NCI-H2171 treated with DMSO at 0.1 percent for 48 hours (cell line): Measurements from ENCODE around the gene MICAL2.

ENCODE experiments used
- DNase-seq: peaks from one replicate; lab custom pipeline; 2025; lab: John Stamatoyannopoulos, UW

Gene MICAL2

DNA sequence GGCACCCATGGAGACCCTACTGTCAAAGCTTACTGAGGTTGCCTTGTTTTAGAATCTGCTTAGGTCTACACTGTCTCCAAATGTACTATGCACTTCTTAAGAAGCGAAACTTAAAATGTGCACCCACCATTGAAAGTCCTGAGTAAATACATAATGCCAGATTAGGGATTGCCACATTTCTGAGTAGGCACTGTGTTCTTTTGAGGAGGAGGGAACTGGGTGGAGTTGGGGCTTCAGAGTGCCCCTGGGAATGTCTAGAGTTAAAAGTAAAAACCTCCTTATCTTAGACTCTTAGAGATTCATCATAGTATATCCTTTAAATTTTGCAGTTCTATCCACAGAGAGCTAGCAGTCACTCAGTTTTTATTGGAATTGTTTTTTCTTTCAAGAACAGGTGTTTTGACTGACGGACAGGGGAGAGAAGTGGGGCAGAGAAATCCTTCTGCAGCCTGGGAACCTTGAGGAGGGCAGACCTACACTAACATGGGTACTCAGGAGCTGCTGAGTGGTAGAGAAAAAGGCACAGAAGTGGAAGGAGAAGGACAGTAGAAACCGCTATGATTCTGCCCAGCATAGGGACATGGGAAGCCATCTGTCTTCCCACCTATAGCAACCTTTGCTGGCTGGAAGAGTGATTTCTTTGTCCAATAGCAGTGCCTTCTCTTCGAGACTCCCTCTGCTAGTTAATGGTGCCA, 33.4 kb upstream of the MICAL2 start:
- no peak for DNase-seq

DNA sequence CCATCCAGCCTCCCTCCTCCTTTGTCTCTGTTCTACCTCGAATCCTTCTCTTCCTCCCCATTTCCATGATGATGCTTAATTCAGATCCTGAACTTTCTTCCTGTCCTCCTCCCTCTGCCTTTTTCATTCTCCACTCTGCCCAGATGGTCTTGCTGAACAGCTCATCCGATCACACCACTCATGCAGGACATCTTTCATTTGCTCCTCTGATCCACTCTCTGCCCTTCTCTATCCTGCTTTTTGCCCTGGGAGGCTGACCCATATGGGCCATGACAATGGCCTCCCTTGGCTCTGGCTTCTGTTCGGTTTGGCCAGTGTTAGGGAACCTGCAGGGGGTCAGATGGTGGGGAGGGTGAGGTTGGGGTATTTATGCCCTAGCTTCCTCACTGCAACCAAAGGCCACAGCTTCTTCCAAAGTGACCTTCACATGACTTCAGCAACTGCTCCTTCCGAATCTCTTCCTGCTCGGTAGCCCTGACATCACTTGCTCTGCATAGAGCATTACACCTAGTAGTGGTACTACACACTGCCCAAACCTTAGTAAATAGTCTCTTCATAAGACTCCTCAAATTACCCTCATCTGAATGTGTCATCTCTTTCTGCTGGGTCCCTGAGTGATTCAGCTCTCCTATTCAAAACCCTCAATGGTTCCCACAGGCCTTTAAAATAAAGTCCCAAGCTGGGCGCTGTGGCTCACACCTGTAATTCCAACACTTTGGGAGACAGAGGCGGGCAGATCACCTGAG, 32.7 kb upstream of the MICAL2 start:
- DNase-seq, result no peak

DNA sequence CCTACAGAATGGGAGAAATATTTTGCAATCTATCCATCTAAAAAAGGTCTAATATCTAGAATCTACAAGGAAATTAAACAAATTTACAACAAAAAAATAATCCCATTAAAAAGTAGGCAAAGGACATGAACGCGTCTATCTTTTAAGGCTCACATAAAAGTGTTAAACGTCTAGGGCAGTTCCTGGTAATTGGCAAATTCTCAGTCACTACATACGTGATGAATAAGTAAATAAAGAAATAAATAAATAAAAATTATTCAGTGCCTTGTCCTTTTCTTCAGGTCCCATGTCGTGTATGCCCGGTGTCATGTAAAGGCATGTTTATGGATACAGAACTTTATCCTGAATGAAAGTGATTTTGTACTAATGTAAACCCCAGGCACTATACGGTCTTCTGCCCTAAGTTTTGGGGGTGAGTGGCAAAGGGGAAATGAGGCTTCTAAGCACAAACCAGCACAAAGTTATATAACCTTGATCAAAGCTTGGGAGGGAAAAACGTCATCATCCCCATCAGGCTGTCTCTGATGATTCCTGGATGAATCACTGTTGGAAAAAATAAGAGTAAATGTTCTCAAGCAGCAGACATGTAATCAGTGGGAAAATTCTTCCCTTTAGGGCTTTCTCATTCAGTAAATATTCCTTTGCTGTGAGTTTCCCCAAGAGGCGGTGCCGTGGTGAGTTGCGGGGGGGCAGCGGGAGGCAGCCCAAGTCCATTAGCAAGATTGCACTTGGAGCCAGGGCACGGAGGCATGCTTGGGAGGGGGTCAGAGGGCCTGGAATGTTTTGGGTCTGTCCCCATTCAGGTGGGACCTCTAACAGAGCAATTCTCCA, 30.4 kb upstream of the MICAL2 start:
- DNase-seq, result no peak

DNA sequence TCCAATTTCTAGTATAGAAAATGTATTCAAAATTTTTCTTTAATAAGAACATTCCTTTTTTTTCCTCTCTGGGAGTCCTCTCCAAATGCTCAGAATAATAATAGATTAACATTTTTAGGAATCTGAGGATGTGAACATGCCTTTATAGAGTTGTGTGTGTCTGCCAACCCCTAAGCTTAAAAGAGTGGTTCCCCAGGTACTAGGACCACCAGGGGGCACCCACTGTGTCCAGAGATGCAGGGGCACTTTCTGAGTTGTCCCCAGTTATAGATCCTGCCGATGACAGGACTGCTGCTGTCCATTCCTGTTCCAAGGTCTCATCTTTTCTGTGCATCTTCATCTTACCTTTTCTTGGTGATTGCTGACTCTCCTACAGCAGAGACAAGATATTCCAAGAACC, 27.0 kb upstream of the MICAL2 start:
- DNase-seq, result no peak

DNA sequence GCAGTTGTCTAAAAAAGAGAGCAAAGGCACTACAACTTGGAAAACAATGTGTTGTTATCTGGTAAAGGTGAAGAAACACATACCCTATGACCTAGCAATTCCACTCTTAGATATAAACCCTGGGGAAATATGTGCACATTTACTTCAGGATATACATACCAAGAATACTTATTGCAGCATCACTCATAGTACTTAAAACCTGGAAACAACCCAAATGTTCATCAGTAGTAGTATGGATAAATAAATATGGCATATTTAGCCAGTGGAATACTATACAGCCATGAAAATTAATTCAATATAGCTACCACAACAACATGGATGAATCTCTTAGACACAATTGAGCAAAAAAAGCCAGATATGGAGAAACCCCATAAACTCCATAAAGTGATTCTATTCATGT, 26.1 kb upstream of the MICAL2 start:
- DNase-seq, result no peak

DNA sequence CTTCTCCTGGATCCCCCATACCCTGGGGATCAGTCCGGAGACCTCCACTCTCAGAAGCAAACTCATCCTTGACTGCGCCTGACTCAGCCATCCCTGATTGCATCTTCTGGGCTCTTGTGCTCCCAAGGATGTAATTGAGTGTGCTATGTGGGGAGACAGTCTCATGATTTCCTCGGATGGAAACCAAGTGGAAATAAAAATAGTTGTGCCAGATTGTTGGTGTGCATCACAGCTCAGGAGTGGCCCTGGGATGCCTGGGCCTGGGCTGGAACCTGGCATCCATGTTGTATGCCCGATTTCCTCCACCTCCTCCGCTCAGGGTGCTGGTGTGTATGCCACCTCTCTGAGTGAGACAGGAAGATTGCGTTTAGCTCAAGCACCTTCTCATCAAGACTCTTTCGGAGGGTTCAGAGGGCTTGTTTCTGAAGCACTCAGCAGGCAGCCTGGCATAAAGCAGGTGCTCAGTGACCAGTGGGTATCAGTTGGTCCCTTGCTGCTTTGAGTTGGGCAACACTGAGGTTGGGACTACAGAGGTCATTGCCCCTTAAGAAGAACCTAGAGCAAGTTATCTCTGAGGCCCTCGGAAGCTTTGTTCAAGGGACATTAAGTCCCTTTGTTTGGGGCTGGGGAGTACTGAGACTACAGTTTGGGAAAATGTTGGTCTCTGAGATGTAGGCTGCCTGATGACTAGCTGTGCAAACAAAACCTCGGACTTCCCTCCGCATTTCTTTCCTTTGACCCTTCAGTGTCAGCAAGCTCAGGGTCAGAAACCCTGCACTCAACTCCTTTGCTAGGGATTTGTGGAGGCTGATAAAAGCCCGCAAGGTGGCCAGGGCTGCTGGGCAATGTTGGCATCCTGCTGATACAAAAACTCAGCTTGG, 24.8 kb upstream of the MICAL2 start:
- no peak for DNase-seq

DNA sequence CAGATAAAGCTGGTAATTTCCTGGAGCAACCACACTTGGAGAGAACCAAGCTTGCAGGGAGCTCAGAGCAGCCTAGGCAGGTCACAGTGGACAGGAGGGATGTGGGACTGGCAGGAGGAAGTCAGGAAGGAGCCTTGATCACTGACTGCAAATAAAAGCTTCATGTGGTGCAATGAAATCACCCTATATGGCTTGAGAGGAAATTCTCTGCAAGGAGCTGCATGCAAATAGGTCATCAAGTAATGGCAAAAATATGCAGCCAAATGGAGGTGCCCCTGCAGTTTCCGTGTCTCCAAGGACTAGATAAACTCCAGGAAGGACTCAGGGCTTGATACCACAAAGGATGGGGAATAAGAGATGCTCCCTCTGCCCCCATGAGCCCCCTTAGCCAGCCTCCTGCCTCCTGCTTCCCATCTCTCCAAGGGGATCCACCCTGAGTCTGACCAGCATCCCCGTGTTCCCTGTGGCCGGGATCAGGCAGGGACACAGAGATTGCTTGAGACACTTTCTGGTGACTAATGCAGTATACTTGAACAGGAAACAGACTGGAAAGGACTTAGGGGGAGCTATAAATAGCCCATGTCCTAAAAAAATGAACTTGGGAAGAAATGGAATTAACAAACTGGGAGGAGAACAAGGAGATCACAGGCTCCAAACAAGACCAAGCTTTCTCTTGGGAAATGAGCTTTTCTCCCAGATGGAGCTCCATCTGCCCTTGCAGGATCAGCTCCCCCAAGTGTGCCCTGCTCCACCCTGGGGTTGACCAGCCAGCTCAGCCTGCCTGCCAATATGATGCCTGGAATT, 23.9 kb upstream of the MICAL2 start:
- peak; percentile 7 for DNase-seq

DNA sequence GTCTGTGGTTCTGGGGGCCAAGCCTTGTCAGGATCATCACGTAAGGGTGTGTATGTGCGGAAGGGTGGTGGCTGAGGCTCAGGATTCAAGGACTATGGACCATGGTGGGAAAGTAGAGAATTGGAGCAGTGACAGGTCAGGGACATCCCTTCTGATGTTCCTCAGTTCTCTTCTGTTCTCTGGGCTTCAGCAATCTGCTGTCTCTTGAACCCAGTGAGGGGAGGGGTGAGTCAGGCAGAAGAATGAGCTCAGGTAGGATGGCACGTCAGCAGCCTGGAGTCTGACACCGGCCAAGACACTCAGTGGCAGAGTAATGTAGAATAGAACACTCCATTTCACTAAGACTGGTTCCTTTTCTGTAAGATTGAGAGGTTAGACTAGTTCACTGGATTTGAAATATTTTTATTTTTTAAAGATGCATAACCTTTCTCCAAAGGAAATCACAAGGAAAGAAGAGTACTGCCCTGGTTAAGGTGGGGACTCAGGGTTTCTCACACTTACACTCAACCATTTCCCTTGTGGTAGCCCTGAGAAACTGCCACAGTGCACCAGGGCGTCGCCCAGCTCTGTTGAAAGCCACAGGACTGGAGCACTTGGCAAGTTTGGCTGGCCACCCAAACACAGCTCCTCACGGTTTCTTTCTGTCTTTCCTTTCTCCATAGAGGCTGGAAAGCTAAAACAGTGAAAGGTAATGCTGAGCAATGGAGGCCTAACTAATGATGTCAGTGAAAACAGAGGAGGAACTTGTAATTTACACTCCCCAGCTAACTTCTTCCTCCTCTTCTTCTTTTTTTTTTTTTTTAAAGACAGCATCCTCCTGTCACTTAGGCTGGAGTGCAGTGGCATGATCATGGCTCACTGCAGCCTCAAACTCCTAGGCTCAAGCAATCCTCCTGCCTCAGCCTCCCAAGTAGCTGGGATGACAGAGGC, 23.1 kb upstream of the MICAL2 start:
- no peak for DNase-seq

DNA sequence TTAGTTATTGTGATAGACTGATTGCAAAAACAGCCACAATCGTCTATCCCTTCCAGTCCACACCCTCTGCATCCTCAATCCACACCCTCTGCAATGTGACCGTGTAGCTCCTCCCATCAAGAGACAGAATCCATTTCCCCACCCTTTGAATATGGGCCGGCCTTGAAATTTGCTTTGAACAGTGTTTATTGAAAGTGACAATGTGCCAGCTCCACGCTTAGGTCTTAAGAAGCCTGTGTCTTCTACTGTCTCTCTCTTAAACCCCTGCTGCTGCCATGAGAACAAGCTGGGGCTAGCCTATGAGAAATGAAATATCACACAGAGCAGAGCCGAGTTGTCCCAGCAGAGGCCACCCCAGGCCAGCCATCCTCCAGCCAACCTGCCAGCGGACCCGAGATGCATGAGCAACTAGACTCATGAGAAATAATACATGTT, 22.3 kb upstream of the MICAL2 start:
- DNase-seq, result no peak

DNA sequence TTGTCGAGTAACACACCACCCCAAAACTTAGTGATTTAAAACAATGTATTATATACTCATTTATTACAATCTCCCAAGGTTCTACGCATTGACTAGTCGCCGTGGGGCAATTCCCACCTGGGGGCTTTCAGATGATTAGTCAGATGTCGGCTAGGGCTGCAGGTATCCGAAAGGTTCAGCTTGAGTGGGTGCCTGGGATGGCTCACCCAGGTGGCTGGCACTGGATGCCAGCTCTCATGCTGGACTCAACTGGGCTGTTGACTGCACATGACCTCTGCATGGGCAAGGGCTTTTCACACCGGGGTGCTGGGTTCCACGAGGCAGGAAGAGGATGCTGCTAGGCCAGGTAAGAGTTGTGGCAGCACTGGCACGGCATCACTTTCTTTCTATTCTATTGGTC, 21.9 kb upstream of the MICAL2 start:
- DNase-seq, result no peak

DNA sequence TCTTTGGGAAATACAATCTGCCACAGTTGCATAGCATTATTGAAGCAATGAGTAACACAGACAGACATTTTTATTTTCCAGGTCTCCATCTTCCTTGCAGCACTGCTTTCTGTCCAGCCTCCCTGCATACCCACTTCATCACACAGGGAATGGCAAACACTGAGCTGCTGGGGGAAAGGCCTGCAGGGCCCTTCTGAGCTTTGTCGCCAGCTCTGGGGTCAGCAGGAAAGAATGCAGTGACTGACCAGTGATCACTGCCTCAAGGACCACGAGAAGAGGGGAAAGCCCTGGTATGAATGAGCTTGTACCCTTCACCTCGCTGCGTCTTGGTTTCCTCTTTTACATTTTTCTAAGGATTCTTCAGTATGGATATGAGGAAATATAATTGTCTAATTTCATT, 21.3 kb upstream of the MICAL2 start:
- DNase-seq, result no peak

DNA sequence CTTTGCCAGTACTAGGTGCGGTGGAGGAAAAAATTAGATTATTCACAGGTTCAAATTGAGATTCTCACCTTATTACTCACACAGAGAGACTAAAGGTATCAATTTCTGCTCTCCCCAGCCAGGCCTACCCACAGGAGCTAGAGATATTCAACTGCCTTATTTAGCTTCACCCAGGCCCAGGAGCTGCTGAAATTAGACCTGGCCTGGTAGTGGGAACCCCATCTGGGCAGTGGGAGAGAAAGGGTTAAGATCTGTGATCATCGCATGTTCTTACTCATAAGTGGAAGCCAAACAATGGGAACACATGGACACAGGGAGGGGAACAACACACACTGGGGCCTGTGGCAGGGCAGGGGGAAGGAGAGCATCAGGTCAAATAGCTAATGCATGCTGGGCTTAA, 20.9 kb upstream of the MICAL2 start:
- peak; percentile 7 for DNase-seq

DNA sequence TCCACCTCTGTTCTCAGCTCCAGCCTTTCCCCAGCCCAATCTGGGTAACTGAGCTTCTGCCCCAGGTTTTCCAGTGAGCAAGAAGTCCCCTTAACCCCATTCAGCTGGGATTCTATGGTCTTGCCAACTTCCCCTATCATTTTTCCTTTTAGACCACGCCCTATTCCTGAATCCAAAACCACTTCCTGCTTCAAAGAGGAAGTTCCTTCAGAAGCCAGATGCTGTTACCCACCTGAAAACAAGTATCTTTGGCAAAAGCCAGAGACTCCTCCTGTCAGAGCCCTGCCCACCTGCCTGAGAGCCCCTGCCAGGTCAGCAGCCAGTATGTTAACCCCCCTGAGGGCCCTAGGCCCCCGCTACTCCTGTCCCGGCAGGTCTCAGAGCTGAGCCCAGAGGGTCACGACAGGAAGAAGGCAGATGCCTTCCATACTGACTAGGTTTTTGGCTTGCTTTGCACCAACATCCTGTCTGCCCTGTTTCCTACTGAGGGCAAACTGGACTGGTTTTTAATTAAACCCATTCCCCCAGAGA, 20.3 kb upstream of the MICAL2 start:
- peak; percentile 46 for DNase-seq

DNA sequence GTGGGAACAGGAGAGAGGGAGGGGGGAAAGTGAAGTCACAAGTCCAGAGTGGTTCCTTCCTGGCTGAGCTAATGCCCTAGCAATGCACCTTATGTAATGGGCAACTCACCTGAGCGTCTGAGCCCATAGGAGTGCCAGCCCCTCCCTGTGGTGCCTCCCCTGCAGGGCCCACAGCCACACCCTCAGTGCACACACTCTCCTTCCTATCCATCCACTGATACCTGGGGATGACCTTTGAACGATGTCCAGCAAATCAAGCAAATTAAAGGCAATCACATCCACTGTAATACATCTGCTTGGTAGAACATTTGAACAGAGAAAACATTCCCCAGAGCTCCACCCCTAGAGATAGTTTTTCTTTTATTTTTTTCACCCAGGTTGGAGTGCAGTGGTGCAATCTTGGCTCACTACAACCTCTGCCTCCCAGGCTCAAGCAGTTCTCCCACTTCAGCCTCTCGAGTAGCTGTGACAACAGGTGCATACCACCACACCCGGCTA, 19.6 kb upstream of the MICAL2 start:
- DNase-seq, result no peak

DNA sequence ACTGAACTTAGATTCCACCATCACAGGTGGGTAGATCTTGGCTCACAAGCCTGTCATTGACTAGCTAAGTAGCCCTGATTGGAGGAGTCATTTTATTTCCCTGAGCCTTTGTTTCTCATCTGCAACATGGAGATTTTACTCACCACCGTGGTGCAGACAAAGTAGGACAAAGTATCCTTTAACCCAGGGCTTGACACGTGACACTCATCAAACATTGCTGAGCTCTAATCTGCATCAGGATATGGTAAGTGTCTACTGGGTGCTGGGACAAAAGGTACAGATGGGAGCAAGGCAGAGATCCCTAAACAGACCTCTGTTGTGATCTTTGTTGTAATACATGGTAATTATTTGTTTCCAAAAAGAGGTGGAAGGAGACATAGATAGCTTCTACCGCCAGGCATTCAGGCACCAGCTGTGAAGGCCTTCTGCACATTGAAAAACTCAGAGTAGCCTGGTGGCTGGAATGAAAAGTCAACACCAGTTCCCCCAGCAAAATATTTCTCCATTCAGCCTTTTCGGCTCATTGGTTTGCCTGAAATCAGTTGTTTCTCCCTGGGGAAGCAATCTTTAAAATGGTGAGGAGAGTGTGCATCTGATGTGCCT, 18.3 kb upstream of the MICAL2 start:
- DNase-seq, result no peak

DNA sequence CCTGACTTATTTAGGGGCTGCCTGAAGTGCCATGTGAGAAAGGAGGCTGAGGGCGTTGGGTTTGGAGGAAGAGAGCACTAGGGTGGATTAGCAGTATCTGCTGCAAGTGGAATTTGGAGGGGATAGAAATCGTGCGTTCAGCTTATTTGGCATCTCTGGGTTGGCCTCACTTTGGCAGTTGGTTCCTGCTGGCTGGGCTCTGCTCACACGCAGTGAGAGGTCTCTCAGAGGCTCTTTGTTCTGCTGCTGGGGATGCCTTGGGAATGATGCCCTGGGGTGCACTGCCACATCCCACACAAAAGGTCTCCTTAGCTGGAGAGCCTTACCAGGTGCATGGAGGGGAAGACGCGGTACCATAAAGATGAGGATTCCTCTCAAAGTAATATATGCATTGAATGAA, 17.7 kb upstream of the MICAL2 start:
- DNase-seq, result no peak

DNA sequence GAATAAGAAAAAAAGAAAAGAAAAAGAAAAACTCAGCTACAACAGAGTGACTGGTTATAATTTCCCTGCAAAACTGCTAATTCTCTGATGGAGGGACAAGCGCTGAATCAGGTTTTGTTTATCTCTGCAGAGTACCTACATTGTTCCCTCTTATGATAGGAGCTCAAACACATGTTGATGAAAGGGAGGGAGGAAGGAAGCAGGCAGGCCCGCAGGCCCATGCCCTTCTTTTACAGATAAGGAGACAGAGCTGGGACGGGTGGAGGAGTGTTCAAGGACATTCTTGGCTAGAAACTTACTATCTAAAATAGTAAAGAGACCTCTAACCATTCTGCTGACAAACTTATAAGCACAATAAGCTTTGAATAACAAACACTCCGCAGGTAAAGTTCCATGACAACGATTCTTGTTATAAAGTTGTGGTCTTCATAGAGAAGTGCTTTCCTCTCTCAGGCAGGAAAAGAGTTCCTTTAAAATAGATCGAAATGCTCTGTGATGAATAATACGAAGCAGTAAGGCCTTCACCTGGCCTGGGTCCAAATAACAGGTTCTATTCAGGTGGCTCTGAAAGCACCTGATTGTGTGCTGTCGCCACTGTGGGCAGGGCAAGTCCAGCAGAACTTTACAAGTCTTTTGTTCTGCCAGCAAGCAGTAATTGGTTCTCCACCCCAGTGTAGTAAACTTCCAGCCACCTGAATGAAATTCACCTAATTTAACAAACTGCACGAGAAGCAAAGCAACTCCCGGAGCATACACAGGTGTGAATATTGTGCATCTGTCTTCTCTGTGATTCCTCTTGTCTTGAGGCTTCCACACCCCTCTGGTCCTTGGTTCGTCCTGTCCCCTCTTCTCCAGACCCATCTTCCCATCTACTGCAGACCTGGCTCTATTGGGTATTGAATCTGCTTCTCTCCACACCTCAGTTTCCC, 15.3 kb upstream of the MICAL2 start:
- DNase-seq, result no peak

DNA sequence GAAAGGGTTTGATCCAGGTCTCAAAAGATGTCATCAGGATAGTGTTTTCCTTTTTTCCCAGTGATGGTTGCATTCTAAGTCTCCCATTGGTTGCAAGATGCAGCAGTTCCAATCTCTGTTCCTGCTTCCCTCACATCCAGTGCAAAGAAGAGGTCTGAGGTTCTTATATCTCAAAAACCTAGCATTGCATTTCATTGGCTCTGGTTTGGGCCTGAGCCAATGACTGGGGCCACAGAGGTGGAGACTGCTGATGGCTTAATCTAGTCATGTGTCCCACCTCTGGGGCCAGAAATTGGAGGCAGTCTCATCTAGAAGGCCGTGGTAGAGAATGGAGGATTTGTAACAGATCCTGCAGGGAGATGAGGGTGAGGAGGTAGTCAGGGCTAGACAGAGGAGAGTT, 13.2 kb upstream of the MICAL2 start:
- no peak for DNase-seq
